Measurements from ENCODE around the gene NDUFS8.

The NDUFS8 gene

DNA sequence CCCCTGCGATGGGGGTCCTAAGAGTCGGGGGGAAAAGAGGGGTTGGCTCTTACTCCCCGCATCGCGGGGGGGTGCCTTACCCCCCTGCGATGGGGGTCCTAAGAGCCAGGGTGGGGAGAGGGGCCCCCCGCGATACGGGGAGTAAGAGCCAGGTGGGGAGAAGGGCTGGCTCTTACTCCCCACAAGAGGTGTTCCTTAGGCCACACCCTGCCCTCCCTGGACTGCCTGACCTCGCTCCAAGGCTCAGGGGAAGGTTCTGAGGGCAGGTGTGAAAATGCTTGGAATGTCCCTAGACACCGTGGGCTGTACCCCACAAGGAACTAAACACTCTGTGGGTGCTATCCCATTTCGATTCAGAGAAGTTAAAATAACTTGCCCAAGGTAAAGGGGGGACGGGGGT, 34.4 kb upstream of the NDUFS8 start:
- in situ Hi-C loops (cut with HindIII; ENCODE audit: low sequenced_read_pairs) = no loop called here
- no peak overlapping the region for H3K4me3 ChIP-seq (ENCODE audit: low read depth, low read length)
- no peak for DNase-seq (ENCODE audit: low read depth)
- TF ChIP-seq, protein P1, sequence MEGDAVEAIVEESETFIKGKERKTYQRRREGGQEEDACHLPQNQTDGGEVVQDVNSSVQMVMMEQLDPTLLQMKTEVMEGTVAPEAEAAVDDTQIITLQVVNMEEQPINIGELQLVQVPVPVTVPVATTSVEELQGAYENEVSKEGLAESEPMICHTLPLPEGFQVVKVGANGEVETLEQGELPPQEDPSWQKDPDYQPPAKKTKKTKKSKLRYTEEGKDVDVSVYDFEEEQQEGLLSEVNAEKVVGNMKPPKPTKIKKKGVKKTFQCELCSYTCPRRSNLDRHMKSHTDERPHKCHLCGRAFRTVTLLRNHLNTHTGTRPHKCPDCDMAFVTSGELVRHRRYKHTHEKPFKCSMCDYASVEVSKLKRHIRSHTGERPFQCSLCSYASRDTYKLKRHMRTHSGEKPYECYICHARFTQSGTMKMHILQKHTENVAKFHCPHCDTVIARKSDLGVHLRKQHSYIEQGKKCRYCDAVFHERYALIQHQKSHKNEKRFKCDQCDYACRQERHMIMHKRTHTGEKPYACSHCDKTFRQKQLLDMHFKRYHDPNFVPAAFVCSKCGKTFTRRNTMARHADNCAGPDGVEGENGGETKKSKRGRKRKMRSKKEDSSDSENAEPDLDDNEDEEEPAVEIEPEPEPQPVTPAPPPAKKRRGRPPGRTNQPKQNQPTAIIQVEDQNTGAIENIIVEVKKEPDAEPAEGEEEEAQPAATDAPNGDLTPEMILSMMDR (IDR thresholded peaks at IDR 0.05; ENCODE audit: low read depth, low read length, missing control alignments) = no peak

GRCh38 chr11:67996622-67997474, 33.6 kb upstream of the NDUFS8 start:
- TF ChIP-seq, protein P1 (IDR thresholded peaks at IDR 0.05; ENCODE audit: low read depth, low read length, missing control alignments) = no peak
- in situ Hi-C loops (cut with HindIII; ENCODE audit: low sequenced_read_pairs) = no loop called here
- no peak overlapping the region for H3K4me3 ChIP-seq (ENCODE audit: low read depth, low read length)
- DNase-seq (ENCODE audit: low read depth) = no peak

DNA sequence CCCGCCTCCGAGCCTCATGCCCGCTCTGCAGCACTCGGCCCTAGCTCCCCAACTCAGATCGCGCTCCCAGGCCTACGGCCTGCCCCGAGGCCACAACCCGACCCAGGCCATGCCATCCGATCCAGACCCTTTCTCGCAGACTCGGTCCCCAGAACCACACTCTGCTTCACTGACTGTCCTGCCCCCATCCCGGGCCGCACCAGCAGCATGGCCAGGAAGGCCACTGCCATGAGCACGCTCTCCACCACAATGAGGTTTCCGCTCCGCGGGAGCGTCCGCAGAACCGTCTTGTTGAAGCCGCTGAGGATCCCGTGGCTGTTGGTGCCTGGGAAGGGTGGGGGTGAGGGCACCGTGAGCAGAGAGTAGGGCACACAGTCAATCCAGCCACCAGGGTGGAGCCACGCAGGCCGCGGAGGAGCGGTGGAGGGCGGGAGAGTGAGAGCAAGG, 33.0 kb upstream of the NDUFS8 start:
- TF ChIP-seq, protein P1 (IDR thresholded peaks at IDR 0.05; ENCODE audit: low read depth, low read length, missing control alignments) = no peak
- in situ Hi-C loops (cut with HindIII; ENCODE audit: low sequenced_read_pairs) = no loop called here
- no peak overlapping the region for H3K4me3 ChIP-seq (ENCODE audit: low read depth, low read length)
- no peak for DNase-seq (ENCODE audit: low read depth)

DNA sequence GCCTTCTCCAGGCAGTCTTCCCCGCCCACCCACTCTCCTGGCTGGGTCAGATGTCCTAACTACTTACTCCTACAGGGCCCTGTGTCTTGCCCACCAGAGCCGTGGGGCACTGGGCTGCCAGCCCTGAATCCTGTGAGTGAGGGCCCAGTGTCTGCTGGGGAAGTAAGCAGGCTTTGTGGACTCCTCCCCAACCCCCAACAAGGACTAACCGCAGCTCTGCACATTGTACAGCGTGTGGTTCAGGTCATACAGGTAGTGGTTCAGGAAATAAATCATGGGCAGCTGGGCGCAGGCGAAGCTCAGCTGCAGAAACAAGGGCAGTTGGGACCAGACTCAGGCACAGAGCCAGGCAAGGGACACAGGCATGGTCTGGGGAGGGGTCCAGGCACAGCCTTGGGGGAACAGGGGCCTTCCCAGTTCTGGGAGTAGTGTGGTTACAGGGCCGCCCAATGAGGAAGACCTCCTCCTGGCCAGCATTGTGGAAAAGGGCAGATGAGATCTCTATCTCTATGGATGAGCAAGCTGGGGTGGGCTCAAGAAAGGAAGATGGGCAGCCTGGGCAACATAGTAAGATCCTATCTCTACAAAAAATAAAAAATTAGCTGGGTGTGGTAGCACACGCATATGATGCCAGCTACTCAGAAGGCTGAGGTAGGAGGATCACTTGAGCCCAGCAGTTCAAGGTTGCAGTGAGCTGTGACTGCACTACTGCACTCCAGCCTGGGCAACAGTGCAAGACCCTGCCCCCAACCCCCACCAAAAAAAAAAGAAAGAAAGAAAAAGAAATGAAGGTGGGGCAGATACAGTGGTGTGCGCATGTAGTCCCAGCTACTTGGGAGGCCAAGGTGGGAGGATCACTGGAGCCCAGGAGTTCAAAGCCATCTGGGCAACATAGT, 32.1 kb upstream of the NDUFS8 start:
- TF ChIP-seq, protein P1 (IDR thresholded peaks at IDR 0.05; ENCODE audit: low read depth, low read length, missing control alignments) = no peak
- H3K4me3 ChIP-seq (ENCODE audit: low read depth, low read length) = no peak overlapping the region
- in situ Hi-C loops (cut with HindIII; ENCODE audit: low sequenced_read_pairs) = no loop called here
- DNase-seq (ENCODE audit: low read depth) = no peak

DNA sequence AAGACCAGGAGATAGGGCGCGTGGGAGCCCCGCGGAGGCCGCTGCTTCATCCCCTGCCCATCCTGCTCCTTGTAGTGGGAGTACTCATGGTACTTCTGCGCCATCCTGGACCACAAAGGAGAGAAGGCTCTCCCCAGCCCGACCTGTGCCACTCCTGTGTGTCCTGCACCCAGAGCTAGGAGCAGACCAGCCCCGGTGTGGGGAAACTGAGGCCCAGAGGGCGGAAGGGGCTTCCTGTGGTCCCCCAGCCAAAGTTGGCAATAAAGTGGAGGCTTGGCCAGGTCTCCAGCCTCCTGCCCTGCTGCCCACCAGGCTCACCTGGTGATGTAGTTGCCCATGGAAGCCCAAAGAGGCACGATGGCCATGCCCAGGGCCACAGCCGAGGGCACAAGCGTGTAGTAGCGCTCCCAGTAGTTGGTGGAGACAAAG, 31.3 kb upstream of the NDUFS8 start:
- no peak for DNase-seq (ENCODE audit: low read depth)
- no peak overlapping the region for H3K4me3 ChIP-seq (ENCODE audit: low read depth, low read length)
- in situ Hi-C loops (cut with HindIII; ENCODE audit: low sequenced_read_pairs) = no loop called here
- TF ChIP-seq, protein P1 (IDR thresholded peaks at IDR 0.05; ENCODE audit: low read depth, low read length, missing control alignments) = no peak

DNA sequence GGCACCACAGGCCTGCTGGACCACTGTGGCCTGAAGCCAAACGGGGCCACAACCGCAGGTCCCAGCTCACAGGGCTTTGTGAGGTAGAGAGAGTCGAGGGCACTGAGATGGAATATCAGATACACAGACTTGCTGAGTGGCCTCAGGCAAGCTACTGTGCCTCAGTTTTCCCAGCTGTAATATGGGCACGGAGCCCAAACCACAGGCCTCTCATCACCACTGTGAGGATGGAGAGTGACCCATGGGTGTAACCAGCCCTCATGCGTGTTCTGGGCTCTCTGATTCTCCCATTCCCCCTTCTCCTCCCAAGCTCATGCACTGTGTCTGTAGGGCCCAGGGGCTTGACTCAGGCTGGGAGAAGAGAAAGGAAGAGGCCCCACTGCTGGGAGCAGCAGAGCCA, 30.8 kb upstream of the NDUFS8 start:
- in situ Hi-C loops (cut with HindIII; ENCODE audit: low sequenced_read_pairs) = no loop called here
- TF ChIP-seq, protein P1 (IDR thresholded peaks at IDR 0.05; ENCODE audit: low read depth, low read length, missing control alignments) = no peak
- no peak overlapping the region for H3K4me3 ChIP-seq (ENCODE audit: low read depth, low read length)
- no peak for DNase-seq (ENCODE audit: low read depth)

Data from astrocyte of the cerebellum (primary cell).